HG03521 (cell line): ENCODE measurements around the gene POLR2J.
"Not testable (repeated sequence)": the region's sequence is repeated elsewhere in the genome, so short reads cannot be mapped to it uniquely, and the experiment has no call there.

Experiments
- ATAC-seq: cut with Tn5 transposase; IDR thresholded peaks from one replicate; pipeline ENCODE4 v1.9.1; 2021; ENCODE audit warnings: mild to moderate bottlenecking, moderate library complexity; ENCODE audit not compliant: unreplicated experiment

POLR2J gene

GRCh38 chr7:102467581-102468477 is 10.9 kb downstream of the POLR2J start:
- ATAC-seq, result no peak

- no peak for ATAC-seq
Measured at GRCh38 chr7:102466097-102466496, 12.6 kb downstream of the POLR2J start.

- ATAC-seq, result peak; percentile 90
Measured at GRCh38 chr7:102464577-102465280, 14.0 kb downstream of the POLR2J start, which contains the start of the genes ALKBH4 and LRWD1. ALKBH4 (minus strand) TSS chr7:102464863; CDS start chr7:102464836, 27 bp downstream. LRWD1 (plus strand) TSS chr7:102464984; CDS start chr7:102465081, 97 bp downstream.

- ATAC-seq, result no peak
Measured at GRCh38 chr7:102463841-102464576, 14.7 kb downstream of the POLR2J start.

- ATAC-seq, result no peak
Measured at GRCh38 chr7:102460467-102460866, 18.3 kb downstream of the POLR2J start.

- no peak for ATAC-seq
Measured at GRCh38 chr7:102459221-102459844, 19.4 kb downstream of the POLR2J start.

GRCh38 chr7:102457352-102457924 is 21.3 kb downstream of the POLR2J start:
- ATAC-seq, result no peak

GRCh38 chr7:102456327-102456726 is 22.4 kb downstream of the POLR2J start:
- no peak for ATAC-seq

GRCh38 chr7:102455596-102455995 is 23.1 kb downstream of the POLR2J start:
- no peak for ATAC-seq

GRCh38 chr7:102454932-102455331 is 23.8 kb downstream of the POLR2J start:
- not testable (repeated sequence) for ATAC-seq

GRCh38 chr7:102454468-102454867 is 24.3 kb downstream of the POLR2J start:
- ATAC-seq, result no peak

- no peak for ATAC-seq
Measured at GRCh38 chr7:102453319-102453718, 25.4 kb downstream of the POLR2J start.

- no peak for ATAC-seq
Measured at GRCh38 chr7:102452451-102452850, 26.3 kb downstream of the POLR2J start.

- ATAC-seq, result no peak
Measured at GRCh38 chr7:102451371-102452054, 27.2 kb downstream of the POLR2J start.

- ATAC-seq, result no peak
Measured at GRCh38 chr7:102450242-102450641, 28.5 kb downstream of the POLR2J start.

GRCh38 chr7:102449136-102449535 is 29.6 kb downstream of the POLR2J start:
- no peak for ATAC-seq

- no peak for ATAC-seq
Measured at GRCh38 chr7:102447311-102447710, 31.4 kb downstream of the POLR2J start.

GRCh38 chr7:102446387-102447156 is 32.1 kb downstream of the POLR2J start:
- no peak for ATAC-seq

- no peak for ATAC-seq
Measured at GRCh38 chr7:102445674-102446071, 33.0 kb downstream of the POLR2J start.
